ENCODE results near the gene FAM13A. TPM values are rescaled to one million over a fixed set of nuclear protein-coding genes. Genes with fewer than 3 reads are reported as not detected.
"Not testable (repeated sequence)": the region's sequence is repeated elsewhere in the genome, so short reads cannot be mapped to it uniquely, and the experiment has no call there.

The FAM13A gene
- total RNA-seq, 2 donors from 2014 or later: 27.2 to 107 TPM

GRCh38 chr4:89022426-89023128 lies 34.4 kb downstream of the FAM13A start:
- no peaks in the 10 kb centered on the region for H3K4me1 ChIP-seq (replicated peaks)
- H3K36me3 ChIP-seq: no peaks in the 10 kb centered on the region
- TF ChIP-seq POLR2A (IDR thresholded peaks at IDR 0.05): no peak
- TF ChIP-seq POLR2AphosphoS5 (IDR thresholded peaks at IDR 0.05): no peak
- TF ChIP-seq, protein P1, sequence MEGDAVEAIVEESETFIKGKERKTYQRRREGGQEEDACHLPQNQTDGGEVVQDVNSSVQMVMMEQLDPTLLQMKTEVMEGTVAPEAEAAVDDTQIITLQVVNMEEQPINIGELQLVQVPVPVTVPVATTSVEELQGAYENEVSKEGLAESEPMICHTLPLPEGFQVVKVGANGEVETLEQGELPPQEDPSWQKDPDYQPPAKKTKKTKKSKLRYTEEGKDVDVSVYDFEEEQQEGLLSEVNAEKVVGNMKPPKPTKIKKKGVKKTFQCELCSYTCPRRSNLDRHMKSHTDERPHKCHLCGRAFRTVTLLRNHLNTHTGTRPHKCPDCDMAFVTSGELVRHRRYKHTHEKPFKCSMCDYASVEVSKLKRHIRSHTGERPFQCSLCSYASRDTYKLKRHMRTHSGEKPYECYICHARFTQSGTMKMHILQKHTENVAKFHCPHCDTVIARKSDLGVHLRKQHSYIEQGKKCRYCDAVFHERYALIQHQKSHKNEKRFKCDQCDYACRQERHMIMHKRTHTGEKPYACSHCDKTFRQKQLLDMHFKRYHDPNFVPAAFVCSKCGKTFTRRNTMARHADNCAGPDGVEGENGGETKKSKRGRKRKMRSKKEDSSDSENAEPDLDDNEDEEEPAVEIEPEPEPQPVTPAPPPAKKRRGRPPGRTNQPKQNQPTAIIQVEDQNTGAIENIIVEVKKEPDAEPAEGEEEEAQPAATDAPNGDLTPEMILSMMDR (IDR thresholded peaks at IDR 0.05): no peak
- H3K9me3 ChIP-seq: no peaks in the 10 kb centered on the region
- intact Hi-C loops (cut with DNase I): loop anchor here (5.0 to 10.0 kb wide), 2 partner anchors 315 to 488 kb away; no protein-coding TSS in a partner anchor
- no peaks in the 10 kb centered on the region for H3K27me3 ChIP-seq (replicated peaks; ENCODE audit: insufficient read depth)
- no peak for DNase-seq (ENCODE audit: low spot score)
- H3K4me3 ChIP-seq: no peak overlapping the region
- 78% methylated on average over 7 of the region's 7 CpGs for WGBS
- no peak overlapping the region for H3K27ac ChIP-seq

- intact Hi-C loops (cut with DNase I): loop anchor here (5.0 to 10.0 kb wide), 2 partner anchors 314 to 487 kb away; no protein-coding TSS in a partner anchor
- no peaks in the 10 kb centered on the region for H3K27me3 ChIP-seq (replicated peaks; ENCODE audit: insufficient read depth)
- no peak overlapping the region for H3K27ac ChIP-seq
- H3K9me3 ChIP-seq: no peaks in the 10 kb centered on the region
- H3K36me3 ChIP-seq: no peaks in the 10 kb centered on the region
- TF ChIP-seq POLR2AphosphoS5 (IDR thresholded peaks at IDR 0.05) (no peak), POLR2A (IDR thresholded peaks at IDR 0.05) (no peak)
- TF ChIP-seq, protein P1 (IDR thresholded peaks at IDR 0.05): no peak
- no peak for DNase-seq (ENCODE audit: low spot score)
- 75% methylated on average over 2 of the region's 2 CpGs for WGBS
- H3K4me3 ChIP-seq: no peak overlapping the region
- no peaks in the 10 kb centered on the region for H3K4me1 ChIP-seq (replicated peaks)
Measured at GRCh38 chr4:89021684-89022083, 35.3 kb downstream of the FAM13A start.

DNA sequence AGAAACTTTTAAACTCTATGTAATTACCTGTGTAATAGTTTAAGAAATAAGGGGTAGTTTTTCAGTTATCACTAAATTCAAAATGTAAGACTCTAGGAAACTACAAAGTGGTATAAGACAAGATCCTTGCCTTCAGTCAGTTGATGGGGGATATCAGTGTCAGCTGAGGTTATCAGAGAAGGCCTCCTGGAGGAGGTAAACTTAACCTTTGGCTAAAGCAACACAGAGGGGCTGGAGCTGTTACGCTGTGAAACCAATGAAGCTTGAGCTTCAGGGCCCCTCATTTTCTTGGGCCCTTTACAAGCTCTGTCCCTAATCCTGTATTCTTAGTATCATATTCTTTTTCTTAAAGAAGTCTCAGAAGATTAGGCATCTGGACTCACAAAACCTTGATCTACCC lies 35.9 kb downstream of the FAM13A start:
- no peak for DNase-seq (ENCODE audit: low spot score)
- no peaks in the 10 kb centered on the region for H3K9me3 ChIP-seq
- no peaks in the 10 kb centered on the region for H3K4me1 ChIP-seq (replicated peaks)
- no peaks in the 10 kb centered on the region for H3K27me3 ChIP-seq (replicated peaks; ENCODE audit: insufficient read depth)
- WGBS: 96% methylated on average over 1 of the region's 1 CpG
- intact Hi-C loops (cut with DNase I): loop anchor here (5.0 to 10.0 kb wide), 2 partner anchors 314 to 486 kb away; no protein-coding TSS in a partner anchor
- no peak overlapping the region for H3K4me3 ChIP-seq
- TF ChIP-seq POLR2AphosphoS5 (IDR thresholded peaks at IDR 0.05) (no peak), POLR2A (IDR thresholded peaks at IDR 0.05) (no peak)
- TF ChIP-seq, protein P1 (IDR thresholded peaks at IDR 0.05): no peak
- H3K27ac ChIP-seq: no peak overlapping the region
- no peaks in the 10 kb centered on the region for H3K36me3 ChIP-seq

- H3K4me3 ChIP-seq; intact Hi-C loops (cut with DNase I); H3K36me3 ChIP-seq; H3K4me1 ChIP-seq (replicated peaks); H3K9me3 ChIP-seq; H3K27me3 ChIP-seq (replicated peaks; ENCODE audit: insufficient read depth); DNase-seq (ENCODE audit: low spot score); H3K27ac ChIP-seq: not testable (repeated sequence)
- WGBS: 96% methylated on average over 10 of the region's 10 CpGs
Measured at GRCh38 chr4:89014897-89015296, 42.1 kb downstream of the FAM13A start.

GRCh38 chr4:89009761-89010369 lies 47.1 kb downstream of the FAM13A start:
- H3K36me3 ChIP-seq: no peaks in the 10 kb centered on the region
- no peaks in the 10 kb centered on the region for H3K4me1 ChIP-seq (replicated peaks)
- TF ChIP-seq POLR2AphosphoS5 (IDR thresholded peaks at IDR 0.05) (no peak), POLR2A (IDR thresholded peaks at IDR 0.05) (no peak)
- TF ChIP-seq, protein P1 (IDR thresholded peaks at IDR 0.05): no peak
- intact Hi-C loops (cut with DNase I): no loop called here
- H3K4me3 ChIP-seq: no peak overlapping the region
- no peak overlapping the region for H3K27ac ChIP-seq
- DNase-seq (ENCODE audit: low spot score): no peak
- WGBS: 83% methylated on average over 5 of the region's 5 CpGs
- no peaks in the 10 kb centered on the region for H3K9me3 ChIP-seq
- no peaks in the 10 kb centered on the region for H3K27me3 ChIP-seq (replicated peaks; ENCODE audit: insufficient read depth)

Data from prostate gland (tissue), 2 donors.